ENCODE results near the gene TRPM3.

Gene TRPM3

GRCh38 chr9:71130521-71130920, 9.1 kb upstream of the TRPM3 start:
- Histone ChIP-seq H3K9ac (no peak overlapping the region), H3K27ac (no peak overlapping the region), H3K36me3 (ENCODE audit: control insufficient read depth, insufficient read depth, low read length) (no peaks in the 10 kb centered on the region), H3K4me3 (ENCODE audit: low read depth, low read length) (no peak overlapping the region), H2AFZ (no peak overlapping the region), H3K79me2 (no peaks in the 10 kb centered on the region), H3K4me2 (ENCODE audit: low read length) (no peak overlapping the region), H3K4me1 (no peaks in the 10 kb centered on the region), H3K9me3 (ENCODE audit: control insufficient read depth, low read length) (no peaks in the 10 kb centered on the region), H3K27me3 (ENCODE audit: control insufficient read depth, insufficient read depth, low read length) (no peaks in the 10 kb centered on the region)
- no peak for TF ChIP-seq CTCF (IDR thresholded peaks at IDR 0.05)

- no peak overlapping the region for H3K27ac ChIP-seq
- no peaks in the 10 kb centered on the region for H3K36me3 ChIP-seq (ENCODE audit: control insufficient read depth, insufficient read depth, low read length)
- no peaks in the 10 kb centered on the region for H3K4me1 ChIP-seq
- no peak overlapping the region for H3K9ac ChIP-seq
- no peak overlapping the region for H3K4me2 ChIP-seq (ENCODE audit: low read length)
- no peak overlapping the region for H2AFZ ChIP-seq
- H3K79me2 ChIP-seq, result no peaks in the 10 kb centered on the region
- no peaks in the 10 kb centered on the region for H3K27me3 ChIP-seq (ENCODE audit: control insufficient read depth, insufficient read depth, low read length)
- H3K9me3 ChIP-seq (ENCODE audit: control insufficient read depth, low read length), result no peaks in the 10 kb centered on the region
- H3K4me3 ChIP-seq (ENCODE audit: low read depth, low read length), result no peak overlapping the region
- no peak for TF ChIP-seq CTCF (IDR thresholded peaks at IDR 0.05)
Measured at GRCh38 chr9:71128796-71129195, 7.4 kb upstream of the TRPM3 start.

- Histone ChIP-seq H3K27ac (no peak overlapping the region), H3K4me3 (ENCODE audit: low read depth, low read length) (no peak overlapping the region), H3K4me2 (ENCODE audit: low read length) (no peak overlapping the region), H3K79me2 (no peaks in the 10 kb centered on the region), H3K4me1 (no peaks in the 10 kb centered on the region), H2AFZ (no peak overlapping the region), H3K9ac (no peak overlapping the region), H3K27me3 (ENCODE audit: control insufficient read depth, insufficient read depth, low read length) (no peaks in the 10 kb centered on the region), H3K36me3 (ENCODE audit: control insufficient read depth, insufficient read depth, low read length) (no peaks in the 10 kb centered on the region), H3K9me3 (ENCODE audit: control insufficient read depth, low read length) (no peaks in the 10 kb centered on the region)
- TF ChIP-seq CTCF (IDR thresholded peaks at IDR 0.05), result no peak
Measured at GRCh38 chr9:71127301-71127700, 5.9 kb upstream of the TRPM3 start.

GRCh38 chr9:71122421-71122820, 1.0 kb upstream of the TRPM3 start:
- no peak overlapping the region for H2AFZ ChIP-seq
- H3K4me1 ChIP-seq, result no peaks in the 10 kb centered on the region
- H3K36me3 ChIP-seq (ENCODE audit: control insufficient read depth, insufficient read depth, low read length), result no peaks in the 10 kb centered on the region
- no peak overlapping the region for H3K4me2 ChIP-seq (ENCODE audit: low read length)
- no peaks in the 10 kb centered on the region for H3K79me2 ChIP-seq
- H3K9ac ChIP-seq, result no peak overlapping the region
- H3K4me3 ChIP-seq (ENCODE audit: low read depth, low read length), result no peak overlapping the region
- H3K27me3 ChIP-seq (ENCODE audit: control insufficient read depth, insufficient read depth, low read length), result no peaks in the 10 kb centered on the region
- H3K9me3 ChIP-seq (ENCODE audit: control insufficient read depth, low read length), result no peaks in the 10 kb centered on the region
- no peak overlapping the region for H3K27ac ChIP-seq
- no peak for TF ChIP-seq CTCF (IDR thresholded peaks at IDR 0.05)

GRCh38 chr9:71122022-71122275, 528 bp upstream of the TRPM3 start:
- Histone ChIP-seq H3K27me3 (ENCODE audit: control insufficient read depth, insufficient read depth, low read length) (no peaks in the 10 kb centered on the region), H3K4me3 (ENCODE audit: low read depth, low read length) (no peak overlapping the region), H3K4me1 (no peaks in the 10 kb centered on the region), H3K9ac (no peak overlapping the region), H2AFZ (no peak overlapping the region), H3K79me2 (no peaks in the 10 kb centered on the region), H3K27ac (no peak overlapping the region), H3K36me3 (ENCODE audit: control insufficient read depth, insufficient read depth, low read length) (no peaks in the 10 kb centered on the region), H3K4me2 (ENCODE audit: low read length) (no peak overlapping the region), H3K9me3 (ENCODE audit: control insufficient read depth, low read length) (no peaks in the 10 kb centered on the region)
- no peak for TF ChIP-seq CTCF (IDR thresholded peaks at IDR 0.05)
